Heart left ventricle (tissue), 16 donors: ENCODE results near the gene SPTLC2. TPM values are rescaled to one million over a fixed set of nuclear protein-coding genes. Genes with fewer than 3 reads are reported as not detected.
A peak's percentile ranks its signal among the peaks of the same experiment; 100 is the strongest.

ENCODE experiments used
- ATAC-seq, 4 donors: fragments of 200-7000 bp; cut with Tn5 transposase; one replicate each; pipeline ENCODE4 v1.9.1; 2020 to 2022; ENCODE audit warnings: moderate library complexity in 4 of 4, mild to moderate bottlenecking in 3 of 4, moderate number of reproducible peaks in 1 of 4
- DNase-seq, 5 donors: peaks; one replicate each; pipeline ENCODE4 v3.0.0-alpha.2; 2020
- H3K27ac ChIP-seq, 12 donors: fragments of 200-600 bp; sonication (generic) in 4 of 12; one replicate each; pipeline versions ENCODE4 v1.5.0 to v1.8.0; 2016 to 2022; ENCODE audit warnings: mild to moderate bottlenecking in 2 of 12
- H3K27me3 ChIP-seq, 9 donors: fragments of 200-600 bp; sonication (generic) in 2 of 9; one replicate each; pipeline versions ENCODE4 v1.5.1 to v1.8.0; 2016 to 2022; ENCODE audit warnings: mild to moderate bottlenecking in 3 of 9
- H3K36me3 ChIP-seq, 9 donors: fragments of 200-600 bp; sonication (generic) in 2 of 9; one replicate each; pipeline versions ENCODE4 v1.5.0 to v1.8.0; 2018 to 2022; ENCODE audit warnings: mild to moderate bottlenecking in 2 of 9
- H3K4me1 ChIP-seq, 12 donors: fragments of 200-600 bp; sonication (generic) in 4 of 12; one replicate each; pipeline versions ENCODE4 v1.5.0 to v1.8.0; 2016 to 2022; ENCODE audit warnings: mild to moderate bottlenecking in 3 of 12
- H3K4me3 ChIP-seq, 12 donors: fragments of 200-600 bp; sonication (generic) in 4 of 12; one replicate each; pipeline versions ENCODE4 v1.5.0 to v1.8.0; 2017 to 2022; ENCODE audit warnings: mild to moderate bottlenecking in 9 of 12, moderate library complexity in 4 of 12
- H3K9me3 ChIP-seq, 12 donors: fragments of 200-600 bp; sonication (generic) in 4 of 12; one replicate each; pipeline versions ENCODE4 v1.5.0 to v1.8.0; 2016 to 2022; ENCODE audit warnings: mild to moderate bottlenecking in 1 of 12
- POLR2A ChIP-seq, 2 donors: fragments of 450-650 bp; IDR thresholded peaks; one replicate each; pipeline ENCODE4 v1.6.1; 2017; ENCODE audit warnings: antibody characterized with exemption in 2 of 2, mild to moderate bottlenecking in 2 of 2, moderate library complexity in 2 of 2
- WGBS, 4 donors: extraction: QIAGEN DNeasy Blood & Tissue Kit in 2 of 4; methylation state at CpG; one replicate each; pipeline versions ENCODE4 v1.1.5 to v1.1.7; 2013 to 2018; 5-methylcytosine and 5-hydroxymethylcytosine counted together
- intact Hi-C, 10 donors: fragments of 100-400 bp; cut with DNase I; formaldehyde crosslinking; loops; one replicate each; pipeline versions ENCODE4 v1.11.1 to v1.14.2; 2022
- polyA plus RNA-seq, 2 donors: library from polyadenylated mRNA; stranded (reverse); fragments of 200-250 nt; gene quantifications; one replicate each; pipeline ENCODE4 v1.2.3, GENCODE V29; 2013
- total RNA-seq, 9 donors: library from RNA; depleted of rRNA in 2 of 9; stranded (reverse); fragments of >200 nt in 2 of 9; fragmentation: NEBNext Ultra II Directional in 3 of 9; extraction: Animal tissue kit (Norgen Biotek cat#: 25700) in 3 of 9; gene quantifications; one replicate each; pipeline versions ENCODE4 v1.1.0 to v1.2.4, GENCODE V29; 2016 to 2023
- TF ChIP-seq, protein P1 (sequence below), 12 donors: fragments of 200-600 bp; sonication (generic) in 4 of 12; IDR thresholded peaks; one replicate each; pipeline versions ENCODE4 v1.5.0 to v1.8.0; 2018 to 2022; ENCODE audit warnings: antibody characterized with exemption in 12 of 12, mild to moderate bottlenecking in 5 of 12
- donor health status: ischemic (EF 13 %, LVEDD 7.1; RV severe dilation, severe dysfunction).
- donor health status: healthy with polysubstance abuse.
- donor health status: DM: no; HTN: yes; CAD: no.
- donor health status: DM: no; HTN: no; CAD: no.
- donor health status: ischemic (EF 25% LVEDD 6.9; RV normal size, moderate dysfunction).
- donor health status: ischemic (EF 25% LVEDD 5.7; RV mildly dilated, moderate dysfunction).
- donor health status: healthy.
- donor health status: DM: yes; HTN: yes; CAD: no.
- donor health status: ischemic (EF 35%, LVEDD 5.7; RV mildly dilated, moderate dysfunction).
- donor health status: nonischemic (EF 11% LVEDD 7.7; RV severe dilation, severe dysfunction).
- donor health status: DM: yes; HTN: yes; CAD: no.
- donor health status: PGD.
- donor health status: ischemic (EF 29% LVEDD 5.4; RV normal size, mild dysfunction).
- donor health status: nonischemic (EF 23%, LVEDD 6.1; RV moderate dilation, normal function).

SPTLC2 gene
- total and polyA plus RNA-seq, 11 donors, result 3.8 to 25.2 (median 11.2) TPM

DNA sequence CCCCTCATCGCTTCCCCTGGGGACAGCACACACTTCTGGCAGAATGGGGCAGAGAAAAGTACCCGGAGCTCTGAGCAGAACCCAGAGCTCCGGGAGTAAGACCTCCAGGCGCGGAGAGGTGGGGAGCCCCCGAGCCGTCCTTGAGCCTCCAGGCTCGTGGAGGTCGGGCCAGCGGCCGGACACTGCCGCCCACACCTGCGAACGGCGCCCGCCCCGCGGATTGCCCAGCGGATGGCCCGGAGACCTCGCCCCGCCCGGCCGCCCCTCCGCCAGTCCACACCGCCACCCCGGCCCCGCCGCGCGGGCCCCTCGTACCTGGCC lies 344 bp downstream of the SPTLC2 start:
- no peak for ATAC-seq
- no peak for DNase-seq
- intact Hi-C loops, result loop anchor here in 4 of 10 donors (2.0 to 10.0 kb wide), 5 partner anchors 25 to 159 kb away; partner anchors contain the start of genes AHSA1 (in 1 of the 4) and VIPAS39 (in 1 of the 4)

DNA sequence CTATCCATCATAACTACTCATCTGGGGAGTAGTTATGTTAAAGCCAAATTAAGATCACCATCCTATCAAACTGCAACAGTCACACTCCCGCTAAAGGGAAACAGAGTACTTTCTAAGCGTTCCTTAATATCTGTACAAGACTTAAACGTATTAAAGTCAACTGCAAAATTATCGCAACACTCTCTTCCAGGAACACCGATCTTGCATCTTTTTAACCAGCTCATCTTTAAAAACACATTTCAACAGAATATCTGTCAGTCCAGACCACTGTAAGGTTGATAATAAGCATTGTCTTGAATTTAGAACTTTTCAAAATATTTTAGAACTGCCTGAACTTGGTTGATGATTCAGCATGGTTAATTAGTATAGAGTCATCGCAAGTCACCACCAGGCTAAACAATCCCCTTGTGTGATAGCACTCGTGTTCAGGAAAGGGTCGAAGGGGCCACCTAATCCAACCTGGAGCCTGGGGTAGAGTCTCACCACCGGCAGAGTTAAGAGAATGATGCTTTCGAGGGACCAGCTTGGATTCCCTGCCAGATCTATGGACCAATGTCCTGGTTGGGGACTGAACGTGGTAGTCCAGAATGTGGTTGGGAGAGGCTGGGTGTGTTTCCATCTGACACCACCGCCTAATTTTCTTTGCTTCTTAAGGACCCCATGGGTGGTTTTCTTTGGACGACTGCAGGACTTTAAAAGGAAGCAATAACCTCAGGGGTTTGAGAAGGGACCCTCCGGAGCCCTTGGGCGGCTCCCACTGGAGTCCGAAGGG lies 890 bp downstream of the SPTLC2 start:
- Histone ChIP-seq H3K27ac (peak overlapping the region; percentile 76 to 91 (median 86)), H3K27me3 (no peaks in the 10 kb centered on the region), H3K4me3 (peak overlapping the region; percentile 78 to 94 (median 90)), H3K36me3 (no peaks in the 10 kb centered on the region), H3K9me3 (no peaks in the 10 kb centered on the region), H3K4me1 (peaks cover 0 to 48% (median 13%) of the 10 kb centered on the region in 12 donors)
- 7 to 13% (median 8%) methylated on average over 13 to 16 of the region's 16 CpGs for WGBS, 4 donors
- intact Hi-C loops, result loop anchor here in 4 of 10 donors (2.0 to 10.0 kb wide), 5 partner anchors 25 to 158 kb away; partner anchors contain the start of genes AHSA1 (in 1 of the 4) and VIPAS39 (in 1 of the 4)
- DNase-seq, result peak in 1 of 5 donors; percentile 24
- no peak for ATAC-seq
- TF ChIP-seq POLR2A (IDR thresholded peaks at IDR 0.05), result no peak
- TF ChIP-seq, protein P1, sequence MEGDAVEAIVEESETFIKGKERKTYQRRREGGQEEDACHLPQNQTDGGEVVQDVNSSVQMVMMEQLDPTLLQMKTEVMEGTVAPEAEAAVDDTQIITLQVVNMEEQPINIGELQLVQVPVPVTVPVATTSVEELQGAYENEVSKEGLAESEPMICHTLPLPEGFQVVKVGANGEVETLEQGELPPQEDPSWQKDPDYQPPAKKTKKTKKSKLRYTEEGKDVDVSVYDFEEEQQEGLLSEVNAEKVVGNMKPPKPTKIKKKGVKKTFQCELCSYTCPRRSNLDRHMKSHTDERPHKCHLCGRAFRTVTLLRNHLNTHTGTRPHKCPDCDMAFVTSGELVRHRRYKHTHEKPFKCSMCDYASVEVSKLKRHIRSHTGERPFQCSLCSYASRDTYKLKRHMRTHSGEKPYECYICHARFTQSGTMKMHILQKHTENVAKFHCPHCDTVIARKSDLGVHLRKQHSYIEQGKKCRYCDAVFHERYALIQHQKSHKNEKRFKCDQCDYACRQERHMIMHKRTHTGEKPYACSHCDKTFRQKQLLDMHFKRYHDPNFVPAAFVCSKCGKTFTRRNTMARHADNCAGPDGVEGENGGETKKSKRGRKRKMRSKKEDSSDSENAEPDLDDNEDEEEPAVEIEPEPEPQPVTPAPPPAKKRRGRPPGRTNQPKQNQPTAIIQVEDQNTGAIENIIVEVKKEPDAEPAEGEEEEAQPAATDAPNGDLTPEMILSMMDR (IDR thresholded peaks at IDR 0.05), result no peak

More for the DNA sequence above, 344 bp downstream of the SPTLC2 start:
- Histone ChIP-seq H3K36me3 (no peaks in the 10 kb centered on the region), H3K4me1 (peaks cover 0 to 48% (median 13%) of the 10 kb centered on the region in 12 donors), H3K27ac (peak overlapping the region; percentile 76 to 91 (median 86)), H3K4me3 (peak overlapping the region; percentile 78 to 94 (median 90)), H3K27me3 (no peaks in the 10 kb centered on the region), H3K9me3 (no peaks in the 10 kb centered on the region)
- 0 to 1% (median 0%) methylated on average over 1 to 32 of the region's 32 CpGs for WGBS, 4 donors
- no peak for TF ChIP-seq POLR2A (IDR thresholded peaks at IDR 0.05)
- TF ChIP-seq, protein P1 (IDR thresholded peaks at IDR 0.05), result no peak

DNA sequence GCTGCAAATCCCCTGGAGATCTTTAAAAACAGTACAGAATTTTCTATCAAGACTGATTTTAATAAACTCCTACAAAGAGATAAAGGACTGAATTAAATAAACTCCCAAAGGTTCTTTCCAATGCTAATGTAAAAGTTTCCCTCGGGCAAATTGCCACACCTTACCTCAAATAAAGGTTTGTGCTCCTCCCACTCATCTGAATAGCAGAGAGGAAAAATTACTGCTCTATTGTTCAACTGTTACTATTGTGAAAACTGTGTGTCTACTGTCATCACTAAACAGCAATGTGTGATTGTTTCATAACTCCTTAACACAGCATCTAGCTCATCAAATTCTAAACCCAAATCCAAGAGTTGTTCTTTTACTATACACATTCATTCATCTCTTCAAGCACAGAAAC lies 3.2 kb downstream of the SPTLC2 start:
- ATAC-seq (no peak), DNase-seq (no peak)
- Histone ChIP-seq H3K27ac (no peak overlapping the region), H3K27me3 (no peaks in the 10 kb centered on the region), H3K36me3 (no peaks in the 10 kb centered on the region), H3K9me3 (no peaks in the 10 kb centered on the region), H3K4me3 (no peak overlapping the region), H3K4me1 (peaks cover 0 to 54% (median 15%) of the 10 kb centered on the region in 12 donors)
- WGBS, 4 donors, result 50 to 56% (median 54%) methylated on average over 1 of the region's 1 CpG
- TF ChIP-seq, protein P1 (IDR thresholded peaks at IDR 0.05), result no peak
- no peak for TF ChIP-seq POLR2A (IDR thresholded peaks at IDR 0.05)
- intact Hi-C loops, result loop anchor here in 1 of 10 donors (10.0 kb wide), 1 partner anchor 58 kb away; no protein-coding TSS in a partner anchor

- DNase-seq (no peak), ATAC-seq (no peak)
- no peak overlapping the region for H3K4me3 ChIP-seq
- H3K27ac ChIP-seq, result no peak overlapping the region
- no peaks in the 10 kb centered on the region for H3K27me3 ChIP-seq
- H3K36me3 ChIP-seq, result no peaks in the 10 kb centered on the region
- TF ChIP-seq, protein P1 (IDR thresholded peaks at IDR 0.05), result no peak
- TF ChIP-seq POLR2A (IDR thresholded peaks at IDR 0.05), result no peak
- intact Hi-C loops, result loop anchor here in 1 of 10 donors (10.0 kb wide), 1 partner anchor 57 kb away; no protein-coding TSS in a partner anchor
- WGBS, 4 donors, result 92 to 96% (median 95%) methylated on average over 2 of the region's 2 CpGs
- H3K4me1 ChIP-seq, result peaks cover 0 to 58% (median 18%) of the 10 kb centered on the region in 12 donors
- no peaks in the 10 kb centered on the region for H3K9me3 ChIP-seq
Observed at GRCh38 chr14:77612011-77612620, 4.3 kb downstream of the SPTLC2 start.
